GM21367 (cell line): ENCODE data around the gene FITM2.
"Not testable (repeated sequence)": the region's sequence is repeated elsewhere in the genome, so short reads cannot be mapped to it uniquely, and the experiment has no call there.

Experiments used
- ATAC-seq: cut with Tn5 transposase; IDR thresholded peaks from one replicate; pipeline ENCODE4 v1.9.1; 2021; ENCODE audit not compliant: unreplicated experiment

Gene FITM2

GRCh38 chr20:44334306-44334705 is 23.3 kb upstream of the FITM2 start:
- no peak for ATAC-seq

- no peak for ATAC-seq
Measured at GRCh38 chr20:44331201-44331600, 20.2 kb upstream of the FITM2 start.

GRCh38 chr20:44328428-44328827 is 17.4 kb upstream of the FITM2 start:
- ATAC-seq, result no peak

- ATAC-seq, result not testable (repeated sequence)
Measured at GRCh38 chr20:44327748-44328147, 16.7 kb upstream of the FITM2 start.

- ATAC-seq, result no peak
Measured at GRCh38 chr20:44326391-44327159, 15.6 kb upstream of the FITM2 start.

- ATAC-seq, result no peak
Measured at GRCh38 chr20:44324343-44324742, 13.3 kb upstream of the FITM2 start.

DNA sequence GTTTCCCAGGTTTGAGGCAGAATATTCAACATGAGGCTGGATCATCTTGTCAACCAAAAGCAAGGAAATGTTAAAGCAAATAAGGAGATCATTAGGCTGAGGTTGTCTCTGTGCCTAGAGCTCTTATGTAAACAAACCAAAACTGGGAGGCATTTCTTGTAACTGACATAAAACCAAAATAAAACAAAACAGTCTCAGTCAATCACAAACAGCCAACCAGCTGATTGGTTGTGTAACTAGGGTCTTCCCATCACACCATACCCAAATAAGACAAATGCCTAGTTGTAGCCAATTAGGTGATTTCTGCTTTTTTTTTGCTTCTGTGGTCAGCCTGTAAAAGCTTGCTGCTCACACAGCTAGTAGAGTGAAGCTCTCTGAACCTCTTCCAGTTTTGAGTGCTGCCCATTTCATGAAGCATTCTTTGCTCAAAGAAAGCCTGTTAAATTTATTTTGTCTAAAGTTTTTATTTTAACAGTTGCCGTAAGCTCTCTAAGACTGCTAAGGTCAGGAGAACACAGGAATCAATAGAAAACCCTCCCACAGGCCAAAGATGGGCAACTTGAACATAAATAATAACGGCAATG is 8.9 kb upstream of the FITM2 start:
- no peak for ATAC-seq

DNA sequence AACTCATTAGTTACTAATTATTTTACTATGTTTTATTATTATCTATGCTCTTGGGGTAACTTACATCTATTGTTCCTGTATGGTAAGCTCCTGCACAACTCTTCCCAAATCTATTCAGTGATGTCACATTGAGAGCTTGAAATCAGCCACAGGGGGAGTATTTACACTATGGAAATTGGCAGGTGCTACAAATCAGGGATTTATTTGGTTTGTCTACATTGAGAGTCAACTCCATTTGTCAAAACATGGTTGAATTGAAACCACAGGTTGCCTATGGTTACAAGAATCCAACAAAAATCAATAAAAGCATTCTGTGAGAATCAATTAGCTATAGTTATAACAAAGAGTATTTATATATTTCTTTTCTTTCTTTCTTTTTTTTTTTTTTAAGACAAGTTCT is 3.9 kb upstream of the FITM2 start:
- no peak for ATAC-seq

GRCh38 chr20:44309763-44310663 is 989 bp downstream of the FITM2 start:
- no peak for ATAC-seq

GRCh38 chr20:44306927-44307326 is 4.1 kb downstream of the FITM2 start:
- no peak for ATAC-seq

DNA sequence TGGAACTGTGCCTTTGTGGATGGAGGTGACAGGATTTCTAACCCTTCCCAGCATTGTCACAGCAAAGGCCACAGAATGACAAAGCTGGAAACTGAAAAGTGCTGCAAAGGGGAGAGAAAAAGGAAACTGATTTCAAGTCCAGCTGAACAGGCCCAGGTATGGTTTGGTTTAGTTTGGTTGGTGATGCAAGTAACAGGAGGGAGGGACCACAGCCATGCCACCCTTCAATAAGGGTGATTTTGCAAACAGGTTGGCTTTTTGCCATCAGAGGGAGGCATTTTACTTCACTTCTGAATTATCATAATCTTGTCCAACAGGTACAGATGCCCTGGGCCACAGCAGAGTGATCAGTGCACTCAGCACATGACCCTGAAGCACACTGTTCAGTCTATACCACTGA is 6.6 kb downstream of the FITM2 start:
- no peak for ATAC-seq

GRCh38 chr20:44302736-44303135 is 8.3 kb downstream of the FITM2 start:
- no peak for ATAC-seq

- no peak for ATAC-seq
Measured at GRCh38 chr20:44302026-44302669, 8.9 kb downstream of the FITM2 start.

- no peak for ATAC-seq
Measured at GRCh38 chr20:44301285-44301684, 9.7 kb downstream of the FITM2 start.

GRCh38 chr20:44299011-44299535 is 11.9 kb downstream of the FITM2 start:
- ATAC-seq, result not testable (repeated sequence)

- no peak for ATAC-seq
Measured at GRCh38 chr20:44297721-44298120, 13.3 kb downstream of the FITM2 start.

DNA sequence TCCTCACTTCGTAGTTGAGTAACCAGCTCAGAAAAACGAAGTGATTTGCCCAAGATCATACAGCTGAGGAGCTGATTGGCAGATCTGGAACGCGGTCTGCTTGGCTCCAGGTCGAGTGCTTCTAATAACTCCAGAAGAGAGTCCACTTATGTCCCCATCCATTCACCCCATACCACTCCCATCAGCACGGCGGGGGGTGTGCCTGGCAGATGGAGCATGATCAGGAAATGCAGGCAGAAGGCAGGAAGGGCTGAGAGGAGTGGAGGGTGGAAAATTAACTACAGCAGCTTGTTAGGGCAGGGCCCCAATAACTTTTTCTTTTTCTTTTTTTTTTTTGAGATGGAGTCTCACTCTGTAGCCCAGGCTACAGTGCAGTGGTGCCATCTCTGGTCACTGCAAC is 15.0 kb downstream of the FITM2 start:
- ATAC-seq, result no peak

GRCh38 chr20:44291754-44292153 is 19.2 kb downstream of the FITM2 start:
- ATAC-seq, result no peak

- ATAC-seq, result no peak
Measured at GRCh38 chr20:44288252-44288651, 22.8 kb downstream of the FITM2 start.

GRCh38 chr20:44287272-44288097 is 23.5 kb downstream of the FITM2 start:
- no peak for ATAC-seq
